ENCODE data around the gene KIAA0232. TPM values are rescaled to one million over a fixed set of nuclear protein-coding genes. Genes with fewer than 3 reads are reported as not detected.

KIAA0232 gene
- total RNA-seq, 1 experiment from 2014 or later, result 28.5 TPM

GRCh38 chr4:6900181-6900812, 117.8 kb downstream of the KIAA0232 start:
- no peaks in the 10 kb centered on the region for H3K27me3 ChIP-seq (ENCODE audit: insufficient read depth, low read length)
- no peak overlapping the region for H3K9ac ChIP-seq (ENCODE audit: extremely low read depth, insufficient read length, low read length)
- H4K91ac ChIP-seq (ENCODE audit: insufficient read length, low read depth, low read length), result no peak overlapping the region
- no peak overlapping the region for H2BK5ac ChIP-seq (ENCODE audit: insufficient read length, low read length)
- H3K36me3 Mint-ChIP-seq (ENCODE audit: insufficient read depth in 1 of 3, low read depth in 3 of 3), result no peaks in the 10 kb centered on the region
- WGBS (ENCODE audit: extremely low coverage, insufficient read length, low lambda C conversion rate), result no CpG with 5 or more reads among the region's 10 CpGs
- H3K4me1 Mint-ChIP-seq, result peaks cover 5 to 12% of the 10 kb centered on the region in 2 experiments
- peaks cover 5% of the 10 kb centered on the region for H3K27me3 Mint-ChIP-seq (ENCODE audit: low read depth)
- H2AK5ac ChIP-seq (ENCODE audit: insufficient read length, low read length), result no peak overlapping the region
- H2AFZ ChIP-seq (ENCODE audit: low read length), result no peak overlapping the region
- H2BK20ac ChIP-seq (ENCODE audit: low read depth, low read length, poor library complexity, severe bottlenecking), result no peak overlapping the region
- no peak overlapping the region for H2BK15ac ChIP-seq (ENCODE audit: low read depth, low read length)
- H3K9me3 Mint-ChIP-seq, result no peaks in the 10 kb centered on the region
- no peak overlapping the region for H4K5ac ChIP-seq (ENCODE audit: insufficient read length, low read depth, low read length)
- H3K27ac ChIP-seq (ENCODE audit: insufficient read length, low read depth, low read length), result no peak overlapping the region
- no peak overlapping the region for H2BK120ac ChIP-seq (ENCODE audit: low read depth, low read length, poor library complexity, severe bottlenecking)
- no peak overlapping the region for H3K23ac ChIP-seq (ENCODE audit: insufficient read length, low read depth, low read length)
- H4K8ac ChIP-seq (replicated peaks; ENCODE audit: insufficient read length, low read depth, low read length), result no peak overlapping the region
- no peak overlapping the region for H3T11ph ChIP-seq (ENCODE audit: low read length)
- no peak overlapping the region for H2BK12ac ChIP-seq (ENCODE audit: insufficient read length, low read depth, low read length)
- H3K4me1 ChIP-seq (ENCODE audit: insufficient read depth, low read length), result no peaks in the 10 kb centered on the region
- no peak overlapping the region for H3K27ac Mint-ChIP-seq
- no peak overlapping the region for H3K56ac ChIP-seq (ENCODE audit: insufficient read length, low read depth, low read length)
- H3K23me2 ChIP-seq (ENCODE audit: insufficient read length, low read depth, low read length, poor library complexity, severe bottlenecking), result no peaks in the 10 kb centered on the region
- no peaks in the 10 kb centered on the region for H3K79me1 ChIP-seq (ENCODE audit: insufficient read depth, low read depth, low read length, poor library complexity, severe bottlenecking)
- H3K4me2 ChIP-seq (ENCODE audit: insufficient read depth, insufficient read length, low read length), result no peak overlapping the region
- TF ChIP-seq CTCF (conservative IDR thresholded peaks at IDR 0.05), result no peak
- no peak overlapping the region for H3K14ac ChIP-seq (ENCODE audit: insufficient read depth, low read length)
- H3K4me3 Mint-ChIP-seq, result no peak overlapping the region
- H3K4ac ChIP-seq (ENCODE audit: low read depth, low read length), result no peak overlapping the region
- H3K18ac ChIP-seq (ENCODE audit: insufficient read length, low read depth, low read length), result no peak overlapping the region
- H3K9me3 ChIP-seq (ENCODE audit: control insufficient read depth, low read depth, low read length), result no peaks in the 10 kb centered on the region
- no peaks in the 10 kb centered on the region for H3K79me2 ChIP-seq (ENCODE audit: insufficient read depth, low read length)
- DNase-seq, result no peak
- H4K20me1 ChIP-seq (ENCODE audit: control insufficient read depth, insufficient read depth, insufficient read length), result no peaks in the 10 kb centered on the region

Data from H9 (cell line).